H9 (cell line): ENCODE results near the gene KCTD1. TPM values are rescaled to one million over a fixed set of nuclear protein-coding genes. Genes with fewer than 3 reads are reported as not detected.
A peak's percentile ranks its signal among the peaks of the same experiment; 100 is the strongest.

Experiments
- DNase-seq: peaks from one replicate; pipeline ENCODE4 v3.0.0-alpha.2; 2017
- H2AFZ ChIP-seq: one replicate; pipeline ENCODE4 v1.6.1; 2013; ENCODE audit warnings: mild to moderate bottlenecking, low read length, control low read depth, moderate library complexity
- H2AK5ac ChIP-seq: 2 replicates; pipeline ENCODE4 v1.6.1; 2013; ENCODE audit warnings: low read length, control low read depth, mixed read lengths; ENCODE audit not compliant: insufficient read length
- H2BK120ac ChIP-seq: one replicate; pipeline ENCODE4 v1.6.1; 2013; ENCODE audit warnings: low read depth, mild to moderate bottlenecking, low read length, control low read depth, inconsistent platforms; ENCODE audit not compliant: poor library complexity, severe bottlenecking
- H2BK12ac ChIP-seq: 2 replicates; pipeline ENCODE4 v1.6.1; 2013; ENCODE audit warnings: low read length, control low read depth, mixed read lengths, low read depth; ENCODE audit not compliant: insufficient read length
- H2BK15ac ChIP-seq: 2 replicates; pipeline ENCODE4 v1.6.1; 2013; ENCODE audit warnings: low read depth, low read length, control low read depth
- H2BK20ac ChIP-seq: one replicate; pipeline ENCODE4 v1.6.1; 2013; ENCODE audit warnings: low read depth, mild to moderate bottlenecking, low read length, control low read depth, inconsistent platforms; ENCODE audit not compliant: poor library complexity, severe bottlenecking
- H2BK5ac ChIP-seq: 2 replicates; pipeline ENCODE4 v1.6.1; 2013; ENCODE audit warnings: low read length, control low read depth, mixed read lengths; ENCODE audit not compliant: insufficient read length
- H3K14ac ChIP-seq: 2 replicates; pipeline ENCODE4 v1.6.1; 2013; ENCODE audit warnings: low read length, control low read depth; ENCODE audit not compliant: insufficient read depth
- H3K18ac ChIP-seq: 2 replicates; pipeline ENCODE4 v1.6.1; 2013; ENCODE audit warnings: low read depth, mild to moderate bottlenecking, mixed read lengths, low read length, control low read depth; ENCODE audit not compliant: insufficient read length
- H3K23ac ChIP-seq: 2 replicates; pipeline ENCODE4 v1.6.1; 2013; ENCODE audit warnings: low read length, control low read depth, mixed read lengths, low read depth; ENCODE audit not compliant: insufficient read length
- H3K23me2 ChIP-seq: 2 replicates; pipeline ENCODE4 v1.6.1; 2013; ENCODE audit warnings: low read depth, mild to moderate bottlenecking, mixed read lengths, low read length, control low read depth; ENCODE audit not compliant: insufficient read length, poor library complexity, severe bottlenecking
- H3K27ac ChIP-seq: 2 replicates; pipeline ENCODE4 v1.5.1; 2013; ENCODE audit warnings: low read length, control low read depth, mixed read lengths, low read depth; ENCODE audit not compliant: insufficient read length
- H3K27me3 ChIP-seq: 2 replicates; pipeline ENCODE4 v1.6.1; 2013; ENCODE audit warnings: low read length, control low read depth, inconsistent platforms; ENCODE audit not compliant: insufficient read depth
- H3K4ac ChIP-seq: 2 replicates; pipeline ENCODE4 v1.6.1; 2013; ENCODE audit warnings: low read depth, mild to moderate bottlenecking, control low read depth, inconsistent platforms, low read length, moderate library complexity
- H3K4me1 ChIP-seq: 2 replicates; pipeline ENCODE4 v1.6.1; 2013; ENCODE audit warnings: low read length, control low read depth, inconsistent platforms; ENCODE audit not compliant: insufficient read depth
- H3K4me2 ChIP-seq: 2 replicates; pipeline ENCODE4 v1.6.1; 2013; ENCODE audit warnings: low read length, control low read depth, mixed read lengths; ENCODE audit not compliant: insufficient read length, insufficient read depth
- H3K56ac ChIP-seq: 2 replicates; pipeline ENCODE4 v1.6.1; 2013; ENCODE audit warnings: low read depth, mild to moderate bottlenecking, mixed read lengths, low read length, control low read depth; ENCODE audit not compliant: insufficient read length
- H3K79me1 ChIP-seq: 2 replicates; pipeline ENCODE4 v1.6.1; 2013; ENCODE audit warnings: low read depth, mild to moderate bottlenecking, moderate library complexity, low read length, control low read depth, inconsistent platforms; ENCODE audit not compliant: insufficient read depth, poor library complexity, severe bottlenecking
- H3K79me2 ChIP-seq: 2 replicates; pipeline ENCODE4 v1.6.1; 2013; ENCODE audit warnings: low read length, control low read depth, inconsistent platforms; ENCODE audit not compliant: insufficient read depth
- H3K9ac ChIP-seq: 2 replicates; pipeline ENCODE4 v1.6.1; 2013; ENCODE audit warnings: low read length, control low read depth, mixed read lengths; ENCODE audit not compliant: insufficient read length; ENCODE audit errors: extremely low read depth
- H3K9me3 ChIP-seq: one replicate; pipeline ENCODE4 v1.6.1; 2013; ENCODE audit warnings: low read depth, low read length, inconsistent platforms; ENCODE audit not compliant: control insufficient read depth
- H3T11ph ChIP-seq: one replicate; pipeline ENCODE4 v1.6.1; 2013; ENCODE audit warnings: mild to moderate bottlenecking, low read length, control low read depth, inconsistent platforms
- H4K20me1 ChIP-seq: one replicate; pipeline ENCODE4 v1.6.1; 2013; ENCODE audit not compliant: control insufficient read depth, insufficient read length, insufficient read depth
- H4K5ac ChIP-seq: 2 replicates; pipeline ENCODE4 v1.6.1; 2013; ENCODE audit warnings: low read depth, mild to moderate bottlenecking, mixed read lengths, low read length, control low read depth; ENCODE audit not compliant: insufficient read length
- H4K8ac ChIP-seq: replicated peaks from 2 replicates; pipeline ENCODE4 v1.6.1; 2013; ENCODE audit warnings: low read length, control low read depth, mixed read lengths, low read depth; ENCODE audit not compliant: insufficient read length
- H4K91ac ChIP-seq: 2 replicates; pipeline ENCODE4 v1.6.1; 2013; ENCODE audit warnings: low read depth, mild to moderate bottlenecking, moderate library complexity, mixed read lengths, low read length, control low read depth; ENCODE audit not compliant: insufficient read length
- H3K27ac Mint-ChIP-seq, 3 experiments: 2 replicates in 2 of 3; 3 replicates in 1 of 3; pipeline ENCODE4 v1.8.0; 2020 to 2021; ENCODE audit warnings: mixed read lengths in 3 of 3, mild to moderate bottlenecking in 1 of 3, moderate library complexity in 1 of 3
- H3K27me3 Mint-ChIP-seq: 2 replicates; pipeline ENCODE4 v1.8.0; 2021; ENCODE audit warnings: low read depth, mild to moderate bottlenecking, moderate library complexity, mixed read lengths
- H3K36me3 Mint-ChIP-seq, 3 experiments: 2 replicates in 2 of 3; 3 replicates in 1 of 3; pipeline ENCODE4 v1.8.0; 2020 to 2021; ENCODE audit warnings: low read depth in 3 of 3, mixed read lengths in 3 of 3; ENCODE audit not compliant: insufficient read depth in 1 of 3
- H3K4me1 Mint-ChIP-seq, 2 experiments: 2 replicates each; pipeline ENCODE4 v1.8.0; 2020; ENCODE audit warnings: mixed read lengths in 2 of 2
- H3K4me3 Mint-ChIP-seq, 2 experiments: 2 replicates in 1 of 2; 3 replicates in 1 of 2; pipeline ENCODE4 v1.8.0; 2020 to 2021; ENCODE audit warnings: mild to moderate bottlenecking in 2 of 2, mixed read lengths in 2 of 2, moderate library complexity in 1 of 2
- H3K9me3 Mint-ChIP-seq, 2 experiments: 2 replicates in 1 of 2; 3 replicates in 1 of 2; pipeline ENCODE4 v1.8.0; 2020; ENCODE audit warnings: mild to moderate bottlenecking in 2 of 2, mixed read lengths in 2 of 2, moderate library complexity in 1 of 2
- CTCF ChIP-seq: fragments of 200-600 bp; sonication (generic); conservative IDR thresholded peaks from 3 replicates; pipeline ENCODE4 v1.8.0; 2021; ENCODE audit warnings: antibody characterized with exemption, mild to moderate bottlenecking
- WGBS: extraction: QIAGEN DNeasy Blood & Tissue Kit; methylation state at CpG from one replicate; pipeline ENCODE4 v1.1.7; 2013; ENCODE audit warnings: missing lambda C conversion rate, low lambda C conversion rate, mixed read lengths; ENCODE audit not compliant: insufficient read length; ENCODE audit errors: extremely low coverage; 5-methylcytosine and 5-hydroxymethylcytosine counted together
- total RNA-seq: library from RNA; stranded (reverse); gene quantifications from 2 replicates; pipeline ENCODE4 v1.2.1, GENCODE V29; 2021

The KCTD1 gene
- total RNA-seq, 1 experiment from 2014 or later: 10.8 TPM

GRCh38 chr18:26546170-26546874, 2.0 kb downstream of the KCTD1 start:
- Mint-ChIP-seq H3K27ac (no peak overlapping the region; a peak in 1 of 7 replicates), H3K4me1 (peaks cover 31 to 42% of the 10 kb centered on the region in 2 experiments), H3K9me3 (no peaks in the 10 kb centered on the region), H3K4me3 (peak overlapping the region; percentile 74 to 88), H3K27me3 (peaks cover 56% of the 10 kb centered on the region), H3K36me3 (peaks cover 0 to 3% (median 0%) of the 10 kb centered on the region in 3 experiments; a peak in 1 of 7 replicates)
- Histone ChIP-seq H3K27me3 (peaks cover 32% of the 10 kb centered on the region), H2BK15ac (no peak overlapping the region), H4K91ac (no peak overlapping the region), H2BK12ac (no peak overlapping the region), H2BK20ac (no peak overlapping the region), H3T11ph (no peak overlapping the region), H3K4me2 (peak overlapping the region; percentile 83), H4K8ac (no peak overlapping the region), H2AK5ac (no peak overlapping the region), H3K79me2 (no peaks in the 10 kb centered on the region), H3K23ac (no peak overlapping the region), H2BK120ac (no peak overlapping the region), H3K79me1 (no peaks in the 10 kb centered on the region), H4K5ac (no peak overlapping the region), H4K20me1 (peaks cover 2% of the 10 kb centered on the region), H3K18ac (no peak overlapping the region), H3K27ac (no peak overlapping the region), H2BK5ac (no peak overlapping the region), H3K56ac (no peak overlapping the region), H3K14ac (no peak overlapping the region), H3K4me1 (0 out of 2 replicates have a peak, but pooled peaks cover 2% of the 10 kb centered on the region), H2AFZ (no peak overlapping the region), H3K9ac (no peak overlapping the region), H3K9me3 (no peaks in the 10 kb centered on the region), H3K23me2 (peaks cover 26% of the 10 kb centered on the region), H3K4ac (no peak overlapping the region)
- DNase-seq: no peak
- WGBS: no CpG with 5 or more reads among the region's 16 CpGs
- TF ChIP-seq CTCF: no peak
